Neuronal stem cell (in vitro differentiated cells): ENCODE measurements around the gene XXYLT1.

Experiments used
- DNase-seq: peaks from one replicate; pipeline ENCODE4 v3.0.0-alpha.2; 2013; ENCODE audit warnings: low spot score
- H2AFZ ChIP-seq: one replicate; pipeline ENCODE4 v1.6.1; 2013; ENCODE audit warnings: mild to moderate bottlenecking, low read length, inconsistent platforms
- H2AK5ac ChIP-seq: 2 replicates; pipeline ENCODE4 v1.6.1; 2013; ENCODE audit warnings: low read depth, mild to moderate bottlenecking, inconsistent platforms, low read length, moderate library complexity, mixed read lengths
- H2BK120ac ChIP-seq: 2 replicates; pipeline ENCODE4 v1.6.1; 2013; ENCODE audit warnings: low read depth, mild to moderate bottlenecking, inconsistent platforms, low read length, moderate library complexity, mixed read lengths
- H2BK12ac ChIP-seq: one replicate; pipeline ENCODE4 v1.6.1; 2013; ENCODE audit warnings: low read length, inconsistent platforms
- H2BK15ac ChIP-seq: 2 replicates; pipeline ENCODE4 v1.6.1; 2013; ENCODE audit warnings: mild to moderate bottlenecking, low read length, inconsistent platforms, mixed read lengths
- H2BK5ac ChIP-seq: one replicate; pipeline ENCODE4 v1.6.1; 2013; ENCODE audit warnings: inconsistent platforms, mild to moderate bottlenecking, low read length, moderate library complexity
- H3K14ac ChIP-seq: one replicate; pipeline ENCODE4 v1.6.1; 2013; ENCODE audit warnings: low read length, inconsistent platforms
- H3K18ac ChIP-seq: 2 replicates; pipeline ENCODE4 v1.6.1; 2013; ENCODE audit warnings: low read length, inconsistent platforms
- H3K23ac ChIP-seq: 2 replicates; pipeline ENCODE4 v1.6.1; 2013; ENCODE audit warnings: low read depth, mild to moderate bottlenecking, mixed read lengths, low read length, inconsistent platforms; ENCODE audit not compliant: poor library complexity
- H3K27ac ChIP-seq: replicated peaks from 3 replicates; pipeline ENCODE4 v1.5.1; 2013; ENCODE audit warnings: low read length, inconsistent platforms
- H3K27me3 ChIP-seq, 3 experiments: 2 replicates each; pipeline ENCODE4 v1.6.1; 2013; ENCODE audit warnings: low read length in 3 of 3, mild to moderate bottlenecking in 2 of 3, inconsistent platforms in 1 of 3, low read depth in 1 of 3, mixed read lengths in 1 of 3, moderate library complexity in 1 of 3; ENCODE audit not compliant: control insufficient read depth in 3 of 3, insufficient read depth in 3 of 3
- H3K36me3 ChIP-seq, 2 donors: replicated peaks in 1 of 2; 2 replicates each; pipeline ENCODE4 v1.6.1; 2013; ENCODE audit warnings: low read length in 2 of 2; ENCODE audit not compliant: control insufficient read depth in 2 of 2, insufficient read depth in 2 of 2
- H3K4ac ChIP-seq: 2 replicates; pipeline ENCODE4 v1.6.1; 2013; ENCODE audit warnings: inconsistent platforms, mild to moderate bottlenecking, low read length, moderate library complexity
- H3K4me1 ChIP-seq, 2 donors: 1 replicate in 1 of 2; 2 replicates in 1 of 2; pipeline ENCODE4 v1.6.1; 2013; ENCODE audit warnings: low read length in 2 of 2, low read depth in 1 of 2; ENCODE audit not compliant: control insufficient read depth in 2 of 2, insufficient read depth in 1 of 2
- H3K4me2 ChIP-seq: one replicate; pipeline ENCODE4 v1.6.1; 2013; ENCODE audit warnings: mild to moderate bottlenecking, low read length, inconsistent platforms; ENCODE audit not compliant: insufficient read depth, poor library complexity, severe bottlenecking
- H3K4me3 ChIP-seq, 2 donors: 2 replicates each; pipeline ENCODE4 v1.5.1; 2013; ENCODE audit warnings: low read length in 2 of 2, mild to moderate bottlenecking in 2 of 2, inconsistent platforms in 1 of 2, moderate library complexity in 1 of 2
- H3K79me1 ChIP-seq: one replicate; pipeline ENCODE4 v1.6.1; 2013; ENCODE audit warnings: low read depth, mild to moderate bottlenecking, inconsistent platforms, low read length, moderate library complexity
- H3K9ac ChIP-seq: one replicate; pipeline ENCODE4 v1.6.1; 2013; ENCODE audit warnings: mild to moderate bottlenecking, low read depth, low read length, inconsistent platforms; ENCODE audit not compliant: poor library complexity
- H3K9me3 ChIP-seq, 2 donors: replicated peaks in 1 of 2; 2 replicates each; pipeline versions ENCODE3 to v1.6.1; 2013; ENCODE audit warnings: low read length in 2 of 2, mild to moderate bottlenecking in 2 of 2, inconsistent platforms in 1 of 2, low read depth in 1 of 2, mixed read lengths in 1 of 2, moderate library complexity in 1 of 2; ENCODE audit not compliant: control insufficient read depth in 2 of 2, insufficient read depth in 1 of 2
- H4K8ac ChIP-seq: one replicate; pipeline ENCODE4 v1.6.1; 2013; ENCODE audit warnings: low read depth, mild to moderate bottlenecking, inconsistent platforms, low read length, moderate library complexity
- H4K91ac ChIP-seq: one replicate; pipeline ENCODE4 v1.6.1; 2013; ENCODE audit warnings: low read length, low read depth, mild to moderate bottlenecking, inconsistent platforms; ENCODE audit not compliant: poor library complexity
- WGBS, 2 donors: extraction: QIAGEN DNeasy Blood & Tissue Kit; methylation state at CpG; one replicate each; pipeline ENCODE4 v1.1.7; 2013; ENCODE audit warnings: missing lambda C conversion rate in 2 of 2, mixed read lengths in 1 of 2; ENCODE audit not compliant: insufficient read length in 2 of 2, insufficient replicate concordance in 1 of 2; ENCODE audit errors: extremely low coverage in 2 of 2; 5-methylcytosine and 5-hydroxymethylcytosine counted together

XXYLT1 gene

GRCh38 chr3:195044411-195044810 lies 226.5 kb downstream of the XXYLT1 start:
- H3K4me1 ChIP-seq, result peaks cover 2 to 7% of the 10 kb centered on the region in 2 donors
- no peak overlapping the region for H3K4me3 ChIP-seq
- H3K27me3 ChIP-seq, result peaks cover 0 to 4% (median 0%) of the 10 kb centered on the region in 3 experiments
- H2AFZ ChIP-seq, result no peak overlapping the region
- H2BK120ac ChIP-seq, result no peak overlapping the region
- peak overlapping the region; percentile 79 for H4K91ac ChIP-seq
- peak overlapping the region; percentile 67 for H3K9ac ChIP-seq
- no peaks in the 10 kb centered on the region for H3K9me3 ChIP-seq
- H2BK15ac ChIP-seq, result peak overlapping the region; percentile 65
- no peaks in the 10 kb centered on the region for H3K36me3 ChIP-seq
- H3K23ac ChIP-seq, result no peak overlapping the region
- H2AK5ac ChIP-seq, result peak overlapping the region; percentile 57
- H2BK5ac ChIP-seq, result peak overlapping the region; percentile 55
- peak overlapping the region; percentile 63 for H3K18ac ChIP-seq
- no CpG with 5 or more reads among the region's 7 CpGs for WGBS, 2 donors
- H2BK12ac ChIP-seq, result no peak overlapping the region
- H4K8ac ChIP-seq, result no peak overlapping the region
- no peak overlapping the region for H3K4ac ChIP-seq
- H3K79me1 ChIP-seq, result no peaks in the 10 kb centered on the region
- no peak overlapping the region for H3K4me2 ChIP-seq
- peak overlapping the region; percentile 76 for H3K14ac ChIP-seq
- H3K27ac ChIP-seq, result no peak overlapping the region
- no peak for DNase-seq

- Histone ChIP-seq H3K27me3 (peaks cover 0 to 4% (median 0%) of the 10 kb centered on the region in 3 experiments), H3K79me1 (no peaks in the 10 kb centered on the region), H2BK120ac (no peak overlapping the region), H3K9me3 (no peaks in the 10 kb centered on the region), H2BK12ac (no peak overlapping the region), H3K4me1 (peaks cover 2 to 7% of the 10 kb centered on the region in 2 donors), H3K18ac (peak overlapping the region; percentile 53), H3K4me3 (no peak overlapping the region), H3K4ac (peak overlapping the region; percentile 57), H3K36me3 (no peaks in the 10 kb centered on the region), H3K4me2 (no peak overlapping the region), H3K23ac (peak overlapping the region; percentile 16), H4K91ac (no peak overlapping the region), H3K27ac (no peak overlapping the region), H3K9ac (no peak overlapping the region), H3K14ac (no peak overlapping the region), H2AK5ac (peak overlapping the region; percentile 57), H2BK15ac (no peak overlapping the region), H4K8ac (no peak overlapping the region), H2BK5ac (peak overlapping the region; percentile 55), H2AFZ (peak overlapping the region; percentile 56)
- no CpG with 5 or more reads among the region's 12 CpGs for WGBS, 2 donors
- DNase-seq, result no peak
Observed at GRCh38 chr3:195043607-195044339, 227.2 kb downstream of the XXYLT1 start.

DNA sequence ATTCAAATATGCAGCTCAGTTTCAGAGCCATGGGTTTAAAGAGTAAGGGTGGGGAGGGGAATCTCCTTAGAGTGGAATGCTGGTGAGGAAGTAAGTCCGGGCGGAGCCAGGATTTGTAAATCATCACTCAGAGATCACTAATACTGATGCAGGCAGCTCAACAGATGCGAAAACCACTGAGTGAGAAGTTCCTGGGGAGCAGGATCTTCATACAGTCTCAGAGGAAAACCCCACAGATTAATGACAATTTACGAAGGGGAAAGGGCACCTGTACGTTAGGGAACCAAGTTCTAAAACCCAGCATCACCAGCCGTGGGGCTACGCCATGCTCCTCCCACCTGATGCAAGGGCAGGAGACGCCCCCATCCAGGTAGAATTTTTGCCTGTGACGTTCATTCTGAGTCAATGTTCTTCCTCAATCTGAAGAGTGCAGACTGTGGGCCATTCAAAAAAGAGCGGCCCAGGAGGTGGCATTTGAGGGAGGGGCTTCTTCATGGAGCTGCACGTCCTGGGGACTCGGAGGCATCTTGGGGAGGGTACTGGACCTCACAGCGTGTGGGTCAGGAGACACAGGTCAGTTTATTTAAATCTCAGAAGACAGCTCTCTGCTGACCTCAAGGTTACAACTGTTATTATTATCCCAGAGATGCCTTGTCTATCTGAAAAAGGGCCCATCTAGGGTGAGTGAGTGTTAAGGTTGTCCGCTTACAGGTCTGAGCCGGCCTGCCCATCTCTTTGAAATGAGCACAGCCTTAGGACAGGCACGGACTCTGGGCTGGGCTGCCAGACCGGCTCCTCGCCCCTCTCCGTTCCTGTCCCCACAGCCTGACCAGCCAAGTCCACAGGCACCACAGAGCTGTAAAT lies 228.0 kb downstream of the XXYLT1 start:
- no peak overlapping the region for H3K4ac ChIP-seq
- H3K27me3 ChIP-seq, result peaks cover 0 to 4% (median 0%) of the 10 kb centered on the region in 3 experiments
- H3K27ac ChIP-seq, result no peak overlapping the region
- no peak overlapping the region for H4K8ac ChIP-seq
- H2BK12ac ChIP-seq, result peak overlapping the region; percentile 33
- H3K4me3 ChIP-seq, result no peak overlapping the region
- no peak overlapping the region for H2BK5ac ChIP-seq
- H3K18ac ChIP-seq, result no peak overlapping the region
- DNase-seq, result no peak
- WGBS, 2 donors, result no CpG with 5 or more reads among the region's 19 CpGs
- peak overlapping the region; percentile 17 for H2BK15ac ChIP-seq
- peak overlapping the region; percentile 16 for H3K23ac ChIP-seq
- no peak overlapping the region for H4K91ac ChIP-seq
- H3K9ac ChIP-seq, result no peak overlapping the region
- no peaks in the 10 kb centered on the region for H3K36me3 ChIP-seq
- H3K14ac ChIP-seq, result no peak overlapping the region
- H3K9me3 ChIP-seq, result no peaks in the 10 kb centered on the region
- H3K79me1 ChIP-seq, result no peaks in the 10 kb centered on the region
- H2AK5ac ChIP-seq, result peak overlapping the region; percentile 54
- no peak overlapping the region for H3K4me2 ChIP-seq
- no peak overlapping the region for H2BK120ac ChIP-seq
- peaks cover 2 to 7% of the 10 kb centered on the region in 2 donors for H3K4me1 ChIP-seq
- peak overlapping the region; percentile 56 for H2AFZ ChIP-seq
